WTC11 (cell line): ENCODE measurements around the gene GSK3B. TPM values are rescaled to one million over a fixed set of nuclear protein-coding genes. Genes with fewer than 3 reads are reported as not detected.

Experiments used
- ATAC-seq: fragments of 200-7000 bp; cut with Tn5 transposase; 2 replicates; pipeline ENCODE4 v1.10.0; 2021; ENCODE audit warnings: mild to moderate bottlenecking, moderate library complexity
- Bru-seq: library from RNA; stranded (reverse); fragments of 400-500 nt; gene quantifications from one replicate; lab custom pipeline; 2021; lab: Mats Ljungman, UMichigan
- CTCF ChIA-PET: fragments of 300-600 bp; sonication (Branson Sonifier 250); formaldehyde crosslinking; loops from one replicate; lab custom pipeline; 2021; ENCODE audit warnings: antibody characterized with exemption; lab: Charles Lee
- POLR2A ChIA-PET: fragments of 350-600 bp; sonication (Branson Sonifier 250); formaldehyde crosslinking; loops from one replicate; lab custom pipeline; 2021; ENCODE audit warnings: antibody characterized with exemption; lab: Charles Lee
- DNase-seq: peaks from one replicate; pipeline ENCODE4 v3.0.0; 2021; ENCODE audit warnings: low spot score
- H3K27ac Mint-ChIP-seq: 2 replicates; pipeline ENCODE4 v1.8.0; 2021; ENCODE audit warnings: mixed read lengths
- H3K27me3 Mint-ChIP-seq: 2 replicates; pipeline ENCODE4 v1.8.0; 2021; ENCODE audit warnings: low read depth, mild to moderate bottlenecking, moderate library complexity, mixed read lengths
- H3K36me3 Mint-ChIP-seq: 2 replicates; pipeline ENCODE4 v1.8.0; 2021; ENCODE audit warnings: mixed read lengths
- H3K4me1 Mint-ChIP-seq: 2 replicates; pipeline ENCODE4 v1.8.0; 2022; ENCODE audit warnings: mixed read lengths
- H3K4me3 Mint-ChIP-seq: 2 replicates; pipeline ENCODE4 v1.8.0; 2021; ENCODE audit warnings: mild to moderate bottlenecking, moderate library complexity, mixed read lengths
- H3K9me3 Mint-ChIP-seq: 2 replicates; pipeline ENCODE4 v1.8.0; 2021; ENCODE audit warnings: mixed read lengths
- CREM ChIP-seq: sonication (generic); formaldehyde crosslinking; IDR thresholded peaks from 2 replicates; pipeline ENCODE4 v1.8.1; 2022; ENCODE audit warnings: mild to moderate bottlenecking, missing genetic modification reagents, moderate library complexity
- ESRRA ChIP-seq: sonication (generic); formaldehyde crosslinking; IDR thresholded peaks from 2 replicates; pipeline ENCODE4 v1.8.1; 2022; ENCODE audit warnings: mild to moderate bottlenecking, missing genetic modification reagents, borderline replicate concordance
- FOXK1 ChIP-seq: sonication (generic); formaldehyde crosslinking; IDR thresholded peaks from 2 replicates; pipeline ENCODE4 v1.8.0; 2022; ENCODE audit warnings: mild to moderate bottlenecking, moderate library complexity, missing genetic modification reagents
- FOXP1 ChIP-seq: sonication (generic); formaldehyde crosslinking; IDR thresholded peaks from 2 replicates; pipeline ENCODE4 v1.8.0; 2022; ENCODE audit warnings: missing genetic modification reagents, mild to moderate bottlenecking, moderate library complexity, borderline replicate concordance
- GABPB1 ChIP-seq: sonication (generic); formaldehyde crosslinking; IDR thresholded peaks from 2 replicates; pipeline ENCODE4 v1.8.1; 2023; ENCODE audit warnings: mild to moderate bottlenecking, missing genetic modification reagents
- GRHL2 ChIP-seq: fragments of 250-450 bp; sonication (Bioruptor Pico); IDR thresholded peaks from 2 replicates; pipeline ENCODE4 v1.8.0; 2022; ENCODE audit warnings: mild to moderate bottlenecking, moderate library complexity; ENCODE audit not compliant: insufficient replicate concordance, severe bottlenecking
- HMGXB4 ChIP-seq: sonication (generic); formaldehyde crosslinking; IDR thresholded peaks from 2 replicates; pipeline ENCODE4 v1.8.1; 2023; ENCODE audit warnings: mild to moderate bottlenecking, moderate library complexity, missing genetic modification reagents
- IRF1 ChIP-seq: sonication (generic); formaldehyde crosslinking; IDR thresholded peaks from 2 replicates; pipeline ENCODE4 v1.8.0; 2023; ENCODE audit warnings: missing genetic modification reagents
- MLX ChIP-seq: sonication (generic); formaldehyde crosslinking; IDR thresholded peaks from 2 replicates; pipeline ENCODE4 v1.8.1; 2023; ENCODE audit warnings: mild to moderate bottlenecking, missing genetic modification reagents, moderate library complexity
- NFE2L1 ChIP-seq: sonication (generic); formaldehyde crosslinking; IDR thresholded peaks from 2 replicates; pipeline ENCODE4 v1.8.1; 2023; ENCODE audit warnings: missing genetic modification reagents
- SMAD3 ChIP-seq: sonication (generic); formaldehyde crosslinking; IDR thresholded peaks from 2 replicates; pipeline ENCODE4 v1.8.0; 2022; ENCODE audit warnings: missing genetic modification reagents, mild to moderate bottlenecking, borderline replicate concordance
- SP1 ChIP-seq: sonication (generic); formaldehyde crosslinking; conservative IDR thresholded peaks from 2 replicates; pipeline ENCODE4 v1.8.1; 2022; ENCODE audit warnings: missing genetic modification reagents
- TEAD1 ChIP-seq: sonication (generic); formaldehyde crosslinking; IDR thresholded peaks from 2 replicates; pipeline ENCODE4 v1.8.0; 2022; ENCODE audit warnings: mild to moderate bottlenecking, missing genetic modification reagents
- TP53 ChIP-seq: sonication (generic); formaldehyde crosslinking; IDR thresholded peaks from 2 replicates; pipeline ENCODE4 v1.8.1; 2023; ENCODE audit warnings: mild to moderate bottlenecking, missing genetic modification reagents
- ZNF232 ChIP-seq: sonication (generic); formaldehyde crosslinking; IDR thresholded peaks from 2 replicates; pipeline ENCODE4 v1.8.0; 2022; ENCODE audit warnings: mild to moderate bottlenecking, missing genetic modification reagents
- long read RNA-seq, 3 experiments: library from RNA in 1 of 3; library from capped mRNA in 1 of 3; library from polyadenylated mRNA in 1 of 3; unstranded in 2 of 3; stranded (forward) in 1 of 3; transcript quantifications; one replicate each; pipeline ENCODE4 v2.0.0, GENCODE V29; 2021
- total RNA-seq: library from RNA; stranded (reverse); gene quantifications from 3 replicates; pipeline ENCODE4 v1.2.3, GENCODE V29; 2021
- TF ChIP-seq, protein P1 (sequence below): sonication (generic); formaldehyde crosslinking; IDR thresholded peaks from 2 replicates; pipeline ENCODE4 v1.8.1; 2022; ENCODE audit warnings: low read depth, mild to moderate bottlenecking, moderate library complexity, missing genetic modification reagents, borderline replicate concordance
- TF ChIP-seq, protein P2 (sequence below): sonication (generic); formaldehyde crosslinking; IDR thresholded peaks from 2 replicates; pipeline ENCODE4 v1.8.0; 2023; ENCODE audit warnings: mild to moderate bottlenecking, missing genetic modification reagents

Gene GSK3B
- total RNA-seq (45.9 to 48.9 TPM (median 46.8 TPM) in 3 replicates), Bru-seq, nascent RNA (percentile 85 among the genes with signal in this experiment)
- long read RNA-seq, experiment 1, full-length matches to known transcripts: 50 of 111 reads
- long read RNA-seq, experiment 1, partial matches to known transcripts: 10 of 111 reads
- long read RNA-seq, experiment 1, other reads (novel, unspliced or antisense): 51 of 111 reads
- long read RNA-seq, experiment 2, full-length matches to known transcripts: 19 of 47 reads
- long read RNA-seq, experiment 2, partial matches to known transcripts: 6 of 47 reads
- long read RNA-seq, experiment 2, other reads (novel, unspliced or antisense): 22 of 47 reads
- long read RNA-seq, experiment 3, full-length matches to known transcripts: 1 of 4 reads
- long read RNA-seq, experiment 3, partial matches to known transcripts: 2 of 4 reads
- long read RNA-seq, experiment 3, other reads (novel, unspliced or antisense): 1 of 4 reads

DNA sequence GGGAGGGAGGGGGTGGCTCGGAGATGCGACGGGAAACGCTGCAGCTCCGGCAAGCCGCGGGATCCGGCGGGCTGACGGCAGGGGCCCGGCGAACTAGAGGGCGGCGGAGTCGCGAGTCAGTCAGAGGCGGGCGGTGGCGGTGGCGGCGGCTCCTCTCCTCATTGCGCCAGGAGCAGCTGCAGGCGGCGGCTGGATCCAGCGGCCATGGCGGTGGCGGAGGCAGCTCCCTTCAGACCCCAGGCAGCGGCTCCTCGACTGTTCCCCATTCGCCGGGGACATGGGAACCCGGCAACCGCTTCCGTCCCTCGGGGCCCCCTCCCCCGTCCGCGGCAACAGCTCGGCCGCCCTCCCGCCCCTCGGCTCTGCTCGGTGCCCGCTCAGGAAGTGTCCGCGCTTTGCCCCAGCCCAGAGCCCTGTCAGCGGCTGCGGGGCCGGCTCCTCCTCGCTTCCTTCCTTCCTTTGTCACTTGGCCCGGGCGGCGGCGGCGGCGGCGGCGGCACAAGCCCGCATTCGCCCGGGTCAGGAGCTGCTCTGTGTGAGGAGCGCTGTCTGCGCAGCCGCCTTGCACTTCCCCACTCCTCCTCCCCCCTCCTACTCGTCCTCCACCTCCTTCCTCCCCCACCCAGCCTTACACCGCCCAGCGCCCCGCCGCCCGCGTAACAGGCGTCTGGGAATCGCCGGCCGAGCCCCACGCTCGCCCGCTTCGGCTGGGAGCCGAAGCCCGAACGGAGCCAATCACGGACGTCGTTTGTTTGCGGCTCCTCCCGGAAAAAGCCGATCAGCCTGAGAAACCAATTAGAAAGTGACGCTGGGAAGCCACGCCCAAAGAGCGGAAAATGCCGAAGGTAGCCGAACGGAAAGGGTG lies at the start of gene GSK3B:
Gene GSK3B, minus strand, starts transcription at position 537 of the 865 bp plus-strand sequence. CDS start 1,013 bp downstream, outside the sequence.
- TF ChIP-seq SP1 (CRISPR knock-in tag): peak; percentile 49
- TF ChIP-seq MLX (CRISPR knock-in tag): no peak
- no peak for TF ChIP-seq TP53
- 0 out of 2 replicates have a peak, but pooled peaks have one; percentile 22 for TF ChIP-seq NFE2L1 (CRISPR knock-in tag)
- TF ChIP-seq FOXK1 (CRISPR knock-in tag): 0 out of 2 replicates have a peak, but pooled peaks have one; percentile 10
- TF ChIP-seq FOXP1 (CRISPR knock-in tag): peak; percentile 55
- 0 out of 2 replicates have a peak, but pooled peaks have one; percentile 11 for TF ChIP-seq CREM (CRISPR knock-in tag)
- 0 out of 2 replicates have a peak, but pooled peaks have one; percentile 13 for TF ChIP-seq TEAD1 (CRISPR knock-in tag)
- TF ChIP-seq ZNF232: peak; percentile 25; the same call in 1 of the 2 replicates
- TF ChIP-seq HMGXB4 (CRISPR knock-in tag): peak; percentile 49; the same call in 1 of the 2 replicates
- TF ChIP-seq GABPB1 (CRISPR knock-in tag): peak; percentile 36; the same call in 1 of the 2 replicates
- TF ChIP-seq, protein P1, sequence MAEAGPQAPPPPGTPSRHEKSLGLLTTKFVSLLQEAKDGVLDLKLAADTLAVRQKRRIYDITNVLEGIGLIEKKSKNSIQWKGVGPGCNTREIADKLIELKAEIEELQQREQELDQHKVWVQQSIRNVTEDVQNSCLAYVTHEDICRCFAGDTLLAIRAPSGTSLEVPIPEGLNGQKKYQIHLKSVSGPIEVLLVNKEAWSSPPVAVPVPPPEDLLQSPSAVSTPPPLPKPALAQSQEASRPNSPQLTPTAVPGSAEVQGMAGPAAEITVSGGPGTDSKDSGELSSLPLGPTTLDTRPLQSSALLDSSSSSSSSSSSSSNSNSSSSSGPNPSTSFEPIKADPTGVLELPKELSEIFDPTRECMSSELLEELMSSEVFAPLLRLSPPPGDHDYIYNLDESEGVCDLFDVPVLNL (CRISPR knock-in tag): 0 out of 2 replicates have a peak, but pooled peaks have one; percentile 36
- TF ChIP-seq SMAD3 (CRISPR knock-in tag): no peak
- TF ChIP-seq IRF1 (CRISPR knock-in tag): 0 out of 2 replicates have a peak, but pooled peaks have one; percentile 22
- TF ChIP-seq GRHL2 (CRISPR knock-in tag): no peak
- TF ChIP-seq, protein P2, sequence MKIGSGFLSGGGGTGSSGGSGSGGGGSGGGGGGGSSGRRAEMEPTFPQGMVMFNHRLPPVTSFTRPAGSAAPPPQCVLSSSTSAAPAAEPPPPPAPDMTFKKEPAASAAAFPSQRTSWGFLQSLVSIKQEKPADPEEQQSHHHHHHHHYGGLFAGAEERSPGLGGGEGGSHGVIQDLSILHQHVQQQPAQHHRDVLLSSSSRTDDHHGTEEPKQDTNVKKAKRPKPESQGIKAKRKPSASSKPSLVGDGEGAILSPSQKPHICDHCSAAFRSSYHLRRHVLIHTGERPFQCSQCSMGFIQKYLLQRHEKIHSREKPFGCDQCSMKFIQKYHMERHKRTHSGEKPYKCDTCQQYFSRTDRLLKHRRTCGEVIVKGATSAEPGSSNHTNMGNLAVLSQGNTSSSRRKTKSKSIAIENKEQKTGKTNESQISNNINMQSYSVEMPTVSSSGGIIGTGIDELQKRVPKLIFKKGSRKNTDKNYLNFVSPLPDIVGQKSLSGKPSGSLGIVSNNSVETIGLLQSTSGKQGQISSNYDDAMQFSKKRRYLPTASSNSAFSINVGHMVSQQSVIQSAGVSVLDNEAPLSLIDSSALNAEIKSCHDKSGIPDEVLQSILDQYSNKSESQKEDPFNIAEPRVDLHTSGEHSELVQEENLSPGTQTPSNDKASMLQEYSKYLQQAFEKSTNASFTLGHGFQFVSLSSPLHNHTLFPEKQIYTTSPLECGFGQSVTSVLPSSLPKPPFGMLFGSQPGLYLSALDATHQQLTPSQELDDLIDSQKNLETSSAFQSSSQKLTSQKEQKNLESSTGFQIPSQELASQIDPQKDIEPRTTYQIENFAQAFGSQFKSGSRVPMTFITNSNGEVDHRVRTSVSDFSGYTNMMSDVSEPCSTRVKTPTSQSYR (CRISPR knock-in tag): 0 out of 2 replicates have a peak, but pooled peaks have one; percentile 31
- peak; percentile 45; the same call in 1 of the 2 replicates for TF ChIP-seq ESRRA
- ChIA-PET POLR2A (interaction anchor here (0.6 to 2.1 kb wide), 20 partner anchors 10 to 357 kb away, joined by 3 to 16 read pairs (median 5); partner anchors contain the start of genes FSTL1 and LRRC58), CTCF (interaction anchor here (0.6 to 2.3 kb wide), 6 partner anchors 53 to 297 kb away, joined by 3 to 17 read pairs (median 6); no protein-coding TSS in a partner anchor)
- DNase-seq: peak; percentile 78
- no peak within 1 kb of the TSS for H3K4me3 Mint-ChIP-seq
- peak within 1 kb of the TSS; percentile 100 for H3K27ac Mint-ChIP-seq
- H3K4me1 Mint-ChIP-seq: peaks cover 17% of the 10 kb centered on the region
- H3K36me3 Mint-ChIP-seq: peaks cover 11% of the 10 kb centered on the region
- ATAC-seq: peak; percentile 72
- H3K27me3 Mint-ChIP-seq: no peaks in the 10 kb centered on the region
- no peaks in the 10 kb centered on the region for H3K9me3 Mint-ChIP-seq
